Activated CD8-positive, alpha-beta T cell treated with anti-CD3 and anti-CD28 coated beads for 36 hours (primary cell): ENCODE results near the gene TMCC2. TPM values are rescaled to one million over a fixed set of nuclear protein-coding genes. Genes with fewer than 3 reads are reported as not detected.

Experiments used
- ATAC-seq: fragments of 200-7000 bp; cut with Tn5 transposase; one replicate; pipeline ENCODE4 v1.10.0; 2021; ENCODE audit warnings: mild to moderate bottlenecking, moderate library complexity
- CTCF ChIA-PET: fragments of 350-600 bp; sonication (Branson Sonifier 250); formaldehyde crosslinking; loops from one replicate; lab custom pipeline; 2021; ENCODE audit warnings: antibody characterized with exemption; lab: Charles Lee
- POLR2A ChIA-PET: fragments of 350-600 bp; sonication (Branson Sonifier 250); formaldehyde crosslinking; loops from one replicate; lab custom pipeline; 2021; ENCODE audit warnings: antibody characterized with exemption; lab: Charles Lee
- DNase-seq: peaks from one replicate; pipeline ENCODE4 v3.0.0-alpha.2; 2020
- H3K27ac Mint-ChIP-seq: one replicate; pipeline ENCODE4 v1.8.0; 2021; ENCODE audit warnings: mild to moderate bottlenecking, mixed read lengths
- H3K27me3 Mint-ChIP-seq: one replicate; pipeline ENCODE4 v1.8.0; 2021; ENCODE audit warnings: mixed read lengths
- H3K36me3 Mint-ChIP-seq: one replicate; pipeline ENCODE4 v1.8.0; 2021; ENCODE audit warnings: low read depth, mixed read lengths
- H3K4me1 Mint-ChIP-seq: one replicate; pipeline ENCODE4 v1.8.0; 2021; ENCODE audit warnings: low read depth, mixed read lengths
- H3K4me3 Mint-ChIP-seq: one replicate; pipeline ENCODE4 v1.8.0; 2021; ENCODE audit warnings: mild to moderate bottlenecking, moderate library complexity, mixed read lengths
- H3K9me3 Mint-ChIP-seq: one replicate; pipeline ENCODE4 v1.8.0; 2021; ENCODE audit warnings: mixed read lengths
- intact Hi-C: fragments of 100-400 bp; cut with micrococcal nuclease; formaldehyde crosslinking; loops from one replicate; pipeline ENCODE4 v1.10.0; 2022
- total RNA-seq, 2 experiments: library from RNA; stranded (reverse); gene quantifications; one replicate each; pipeline ENCODE4 v1.2.3, GENCODE V29; 2021
- TF ChIP-seq, protein P1 (sequence below): fragments of 200-600 bp; IDR thresholded peaks from one replicate; pipeline ENCODE4 v1.8.0; 2022; ENCODE audit warnings: antibody characterized with exemption, mild to moderate bottlenecking

Gene TMCC2
- total RNA-seq, 2 experiments from 2014 or later = 6.6 to 7.1 TPM

DNA sequence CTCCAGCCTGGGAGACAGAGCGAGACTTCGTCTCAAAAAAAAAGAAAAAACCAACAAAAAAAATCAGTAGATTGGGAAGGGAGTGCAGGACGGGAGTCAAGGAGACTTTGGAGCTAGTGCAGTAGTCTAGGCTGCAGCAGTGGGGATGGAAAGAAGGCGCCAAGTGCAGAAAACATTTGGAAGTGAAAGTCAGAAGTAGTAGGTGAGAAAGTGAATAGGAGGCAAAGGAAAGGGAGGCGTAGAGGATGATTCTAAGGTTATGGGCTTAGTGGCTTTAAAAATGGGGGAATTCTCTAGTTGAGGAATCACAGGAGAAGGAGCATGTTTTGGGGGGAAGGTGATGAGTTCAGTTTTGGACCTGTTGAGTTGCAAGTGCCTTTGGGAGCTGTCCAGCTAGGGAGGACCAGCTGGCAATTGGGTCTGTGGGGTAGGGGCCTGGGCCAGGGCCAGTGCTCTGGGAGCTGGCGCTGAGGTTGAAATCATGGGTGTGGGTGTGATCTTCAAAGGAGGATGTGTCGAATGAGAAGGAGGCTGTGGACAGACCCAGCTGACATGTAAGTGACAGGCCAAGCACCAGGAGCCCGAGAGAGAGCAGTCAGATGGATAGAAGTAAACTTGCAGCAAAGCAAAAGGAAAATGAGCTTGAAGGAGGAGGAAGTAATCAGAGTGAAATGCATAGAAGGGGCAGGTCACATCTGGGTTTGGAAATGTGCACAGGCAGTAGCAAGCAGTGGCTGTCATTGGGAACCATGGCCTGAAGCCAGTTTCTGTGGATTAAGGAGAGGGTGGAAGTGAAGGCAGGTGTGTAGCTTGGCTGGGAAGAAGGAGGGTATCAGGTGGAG is 15.8 kb downstream of the TMCC2 start:
- CTCF ChIA-PET = interaction anchor here (1.0 to 11.9 kb wide), 5 partner anchors 9 to 254 kb away, joined by 3 to 101 read pairs (median 5); partner anchors contain the start of gene TMCC2
- no peaks in the 10 kb centered on the region for H3K9me3 Mint-ChIP-seq
- intact Hi-C loops = no loop called here
- POLR2A ChIA-PET = interaction anchor here (2.2 kb wide), 1 partner anchor 13 kb away, joined by 9 read pairs; no protein-coding TSS in a partner anchor
- peaks cover 12% of the 10 kb centered on the region for H3K36me3 Mint-ChIP-seq
- no peaks in the 10 kb centered on the region for H3K27me3 Mint-ChIP-seq
- TF ChIP-seq, protein P1, sequence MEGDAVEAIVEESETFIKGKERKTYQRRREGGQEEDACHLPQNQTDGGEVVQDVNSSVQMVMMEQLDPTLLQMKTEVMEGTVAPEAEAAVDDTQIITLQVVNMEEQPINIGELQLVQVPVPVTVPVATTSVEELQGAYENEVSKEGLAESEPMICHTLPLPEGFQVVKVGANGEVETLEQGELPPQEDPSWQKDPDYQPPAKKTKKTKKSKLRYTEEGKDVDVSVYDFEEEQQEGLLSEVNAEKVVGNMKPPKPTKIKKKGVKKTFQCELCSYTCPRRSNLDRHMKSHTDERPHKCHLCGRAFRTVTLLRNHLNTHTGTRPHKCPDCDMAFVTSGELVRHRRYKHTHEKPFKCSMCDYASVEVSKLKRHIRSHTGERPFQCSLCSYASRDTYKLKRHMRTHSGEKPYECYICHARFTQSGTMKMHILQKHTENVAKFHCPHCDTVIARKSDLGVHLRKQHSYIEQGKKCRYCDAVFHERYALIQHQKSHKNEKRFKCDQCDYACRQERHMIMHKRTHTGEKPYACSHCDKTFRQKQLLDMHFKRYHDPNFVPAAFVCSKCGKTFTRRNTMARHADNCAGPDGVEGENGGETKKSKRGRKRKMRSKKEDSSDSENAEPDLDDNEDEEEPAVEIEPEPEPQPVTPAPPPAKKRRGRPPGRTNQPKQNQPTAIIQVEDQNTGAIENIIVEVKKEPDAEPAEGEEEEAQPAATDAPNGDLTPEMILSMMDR = no peak
- H3K4me1 Mint-ChIP-seq = peaks cover 10% of the 10 kb centered on the region
- no peak overlapping the region for H3K4me3 Mint-ChIP-seq
- no peak for ATAC-seq
- H3K27ac Mint-ChIP-seq = no peak overlapping the region
- no peak for DNase-seq

DNA sequence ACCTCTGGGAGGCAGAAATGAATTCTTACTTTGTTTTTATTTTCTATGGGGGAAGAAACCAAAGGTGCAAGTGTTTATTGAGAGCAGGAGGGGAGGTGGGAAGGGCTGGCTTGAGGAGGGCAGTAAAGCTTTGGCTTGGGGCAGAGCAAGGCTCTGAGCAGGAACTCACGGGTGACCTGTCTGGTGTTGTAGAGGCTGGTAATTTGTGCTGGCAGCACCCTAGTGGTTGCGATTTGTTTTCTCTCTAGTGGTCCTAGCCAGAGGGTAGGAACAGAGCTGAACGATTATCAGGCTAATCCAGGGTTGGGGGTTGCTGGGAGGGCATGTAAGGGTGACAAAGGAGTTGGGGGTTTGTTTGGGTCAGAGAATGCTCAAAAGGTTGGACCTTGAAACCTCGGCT is 16.6 kb downstream of the TMCC2 start:
- peaks cover 9% of the 10 kb centered on the region for H3K4me1 Mint-ChIP-seq
- POLR2A ChIA-PET = interaction anchor here (0.9 to 2.2 kb wide), 3 partner anchors 12 to 265 kb away, joined by 3 to 9 read pairs (median 4); no protein-coding TSS in a partner anchor
- intact Hi-C loops = no loop called here
- no peak overlapping the region for H3K27ac Mint-ChIP-seq
- peaks cover 9% of the 10 kb centered on the region for H3K36me3 Mint-ChIP-seq
- no peak overlapping the region for H3K4me3 Mint-ChIP-seq
- DNase-seq (no peak), ATAC-seq (no peak)
- H3K9me3 Mint-ChIP-seq = no peaks in the 10 kb centered on the region
- H3K27me3 Mint-ChIP-seq = no peaks in the 10 kb centered on the region
- CTCF ChIA-PET = interaction anchor here (1.3 to 11.9 kb wide), 5 partner anchors 11 to 255 kb away, joined by 3 to 101 read pairs (median 4); partner anchors contain the start of gene TMCC2
- TF ChIP-seq, protein P1 = no peak

DNA sequence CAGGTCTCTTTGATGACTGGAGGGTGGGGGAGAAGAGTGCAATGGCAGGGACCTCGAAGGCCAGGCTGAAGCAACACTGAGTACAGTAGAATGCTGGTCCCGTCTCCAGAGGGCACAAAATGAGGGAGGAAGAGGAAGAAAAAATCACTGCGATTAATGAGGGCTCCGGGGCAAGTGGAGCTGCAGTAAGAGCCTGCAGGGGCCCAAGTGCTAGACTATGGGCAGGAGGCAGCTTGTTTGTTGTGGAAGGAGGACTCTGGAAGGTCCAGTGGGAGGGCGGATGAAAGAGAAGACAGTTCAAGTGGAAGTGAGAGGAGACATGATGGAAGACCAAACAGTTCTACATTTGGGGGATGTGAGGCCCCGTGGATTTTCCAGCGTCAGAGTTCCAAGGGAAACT is 17.4 kb downstream of the TMCC2 start:
- POLR2A ChIA-PET = interaction anchor here (0.9 to 1.6 kb wide), 3 partner anchors 9 to 265 kb away, joined by 3 to 5 read pairs (median 4); no protein-coding TSS in a partner anchor
- ATAC-seq (no peak), DNase-seq (no peak)
- TF ChIP-seq, protein P1 = no peak
- Mint-ChIP-seq H3K36me3 (peaks cover 9% of the 10 kb centered on the region), H3K4me1 (peaks cover 6% of the 10 kb centered on the region), H3K27ac (no peak overlapping the region), H3K27me3 (no peaks in the 10 kb centered on the region), H3K4me3 (no peak overlapping the region), H3K9me3 (no peaks in the 10 kb centered on the region)
- CTCF ChIA-PET = interaction anchor here (1.2 to 11.9 kb wide), 7 partner anchors 11 to 184 kb away, joined by 3 to 101 read pairs (median 3); partner anchors contain the start of gene TMCC2
- intact Hi-C loops = no loop called here

DNA sequence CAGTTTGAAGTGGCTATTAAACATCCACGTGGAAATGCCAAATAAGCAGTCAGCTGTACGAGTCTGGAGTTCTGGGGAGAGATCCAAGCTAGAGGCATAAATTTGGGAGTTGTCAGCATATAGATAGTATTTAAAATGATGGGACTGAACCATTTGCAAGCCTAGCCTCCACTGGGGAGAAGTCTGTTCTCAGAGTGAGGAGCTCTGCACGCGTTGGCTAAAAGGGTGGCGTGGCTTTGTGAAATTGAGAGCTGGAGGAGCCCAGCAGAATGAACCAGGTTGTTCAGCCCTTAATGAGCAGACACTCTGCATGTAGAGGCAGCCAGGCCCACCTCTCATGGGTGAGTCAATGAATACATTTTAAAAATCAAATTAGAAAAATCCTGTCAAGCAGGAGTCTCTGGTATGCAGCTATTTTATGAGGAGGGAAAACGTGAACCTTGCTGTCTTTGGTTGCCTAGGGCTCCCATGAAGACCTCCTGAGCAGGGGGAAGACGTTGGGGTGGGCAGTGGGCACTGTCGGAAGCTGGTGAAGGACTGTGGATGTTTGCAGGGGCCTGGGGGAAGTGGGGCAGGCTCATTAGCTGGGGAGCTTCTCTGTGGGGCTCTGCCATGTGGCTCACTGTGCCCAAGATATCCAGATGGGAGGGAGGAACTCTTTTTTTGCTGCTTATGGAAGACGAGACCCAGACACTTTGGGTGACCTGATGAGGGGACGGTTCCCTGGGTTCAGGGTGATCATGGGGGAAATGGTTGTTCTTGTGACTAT is 18.8 kb downstream of the TMCC2 start:
- CTCF ChIA-PET = interaction anchor here (0.7 to 11.9 kb wide), 15 partner anchors 8 to 386 kb away, joined by 3 to 101 read pairs (median 4); partner anchors contain the start of genes ELK4 and TMCC2
- Mint-ChIP-seq H3K4me3 (no peak overlapping the region), H3K4me1 (peaks cover 6% of the 10 kb centered on the region), H3K27ac (no peak overlapping the region), H3K27me3 (no peaks in the 10 kb centered on the region), H3K9me3 (no peaks in the 10 kb centered on the region), H3K36me3 (peaks cover 5% of the 10 kb centered on the region)
- intact Hi-C loops = no loop called here
- ATAC-seq (no peak), DNase-seq (no peak)
- TF ChIP-seq, protein P1 = no peak
- POLR2A ChIA-PET = interaction anchor here (0.7 to 2.4 kb wide), 4 partner anchors 8 to 125 kb away, joined by 3 to 12 read pairs (median 4); partner anchors contain the start of gene RBBP5
